RWPE1 (cell line): Measurements from ENCODE around the gene NEK1.
A peak's percentile ranks its signal among the peaks of the same experiment; 100 is the strongest.

ENCODE experiments used
- CTCF ChIA-PET: fragments of 350-600 bp; sonication (Branson Sonifier 250); formaldehyde crosslinking; extraction: SDS; loops from one replicate; lab custom pipeline; 2021; lab: Yijun Ruan, JAX
- POLR2A ChIA-PET: fragments of 400-600 bp; formaldehyde crosslinking; extraction: SDS; loops from one replicate; lab custom pipeline; 2020; ENCODE audit warnings: antibody characterized with exemption; ENCODE audit not compliant: low non-redundant PET; lab: Yijun Ruan, JAX
- DNase-seq: peaks from one replicate; pipeline ENCODE4 v3.0.0; 2012; ENCODE audit warnings: low spot score
- H3K27ac ChIP-seq: fragments of 450-650 bp; 2 replicates; pipeline ENCODE4 v1.5.1; 2017
- CTCF ChIP-seq: fragments of 450-650 bp; conservative IDR thresholded peaks from 2 replicates; pipeline ENCODE4 v1.5.1; 2017; ENCODE audit warnings: low read depth, mild to moderate bottlenecking

The NEK1 gene

GRCh38 chr4:169407217-169407845, 205.1 kb downstream of the NEK1 start:
- POLR2A ChIA-PET: no interaction called here
- no peak overlapping the region for H3K27ac ChIP-seq
- DNase-seq: no peak
- CTCF ChIA-PET: no interaction called here
- no peak for TF ChIP-seq CTCF

- DNase-seq: no peak
- ChIA-PET POLR2A (no interaction called here), CTCF (interaction anchor here (0.6 kb wide), 1 partner anchor 292 kb away, joined by 3 read pairs; no protein-coding TSS in a partner anchor)
- no peak for TF ChIP-seq CTCF
- H3K27ac ChIP-seq: no peak overlapping the region
Measured at GRCh38 chr4:169404960-169405359, 207.4 kb downstream of the NEK1 start.

- H3K27ac ChIP-seq: no peak overlapping the region
- no peak for DNase-seq
- no peak for TF ChIP-seq CTCF
- ChIA-PET CTCF (interaction anchor here (0.6 kb wide), 1 partner anchor 182 kb away, joined by 5 read pairs; no protein-coding TSS in a partner anchor), POLR2A (no interaction called here)
Measured at GRCh38 chr4:169400832-169401231, 211.6 kb downstream of the NEK1 start.

- DNase-seq: peak; percentile 14
- CTCF ChIA-PET: no interaction called here
- POLR2A ChIA-PET: no interaction called here
- no peak for TF ChIP-seq CTCF
- H3K27ac ChIP-seq: no peak overlapping the region
Measured at GRCh38 chr4:169399976-169400767, 212.2 kb downstream of the NEK1 start.

- H3K27ac ChIP-seq: no peak overlapping the region
- POLR2A ChIA-PET: no interaction called here
- no peak for TF ChIP-seq CTCF
- DNase-seq: peak; percentile 23
- CTCF ChIA-PET: no interaction called here
Measured at GRCh38 chr4:169398316-169398715, 214.1 kb downstream of the NEK1 start.

GRCh38 chr4:169397762-169398161, 214.6 kb downstream of the NEK1 start:
- ChIA-PET POLR2A (interaction anchor here (0.6 kb wide), 1 partner anchor 462 kb away, joined by 3 read pairs; no protein-coding TSS in a partner anchor), CTCF (interaction anchor here (1.0 kb wide), 1 partner anchor 34 kb away, joined by 3 read pairs; no protein-coding TSS in a partner anchor)
- no peak for DNase-seq
- no peak overlapping the region for H3K27ac ChIP-seq
- no peak for TF ChIP-seq CTCF
